DMS79 (cell line): ENCODE measurements around the gene ADAMTS4.
A peak's percentile ranks its signal among the peaks of the same experiment; 100 is the strongest.
"Not testable (repeated sequence)": the region's sequence is repeated elsewhere in the genome, so short reads cannot be mapped to it uniquely, and the experiment has no call there.

Source experiments
- DNase-seq: peaks from one replicate; lab custom pipeline; 2025; lab: John Stamatoyannopoulos, UW

The ADAMTS4 gene

DNA sequence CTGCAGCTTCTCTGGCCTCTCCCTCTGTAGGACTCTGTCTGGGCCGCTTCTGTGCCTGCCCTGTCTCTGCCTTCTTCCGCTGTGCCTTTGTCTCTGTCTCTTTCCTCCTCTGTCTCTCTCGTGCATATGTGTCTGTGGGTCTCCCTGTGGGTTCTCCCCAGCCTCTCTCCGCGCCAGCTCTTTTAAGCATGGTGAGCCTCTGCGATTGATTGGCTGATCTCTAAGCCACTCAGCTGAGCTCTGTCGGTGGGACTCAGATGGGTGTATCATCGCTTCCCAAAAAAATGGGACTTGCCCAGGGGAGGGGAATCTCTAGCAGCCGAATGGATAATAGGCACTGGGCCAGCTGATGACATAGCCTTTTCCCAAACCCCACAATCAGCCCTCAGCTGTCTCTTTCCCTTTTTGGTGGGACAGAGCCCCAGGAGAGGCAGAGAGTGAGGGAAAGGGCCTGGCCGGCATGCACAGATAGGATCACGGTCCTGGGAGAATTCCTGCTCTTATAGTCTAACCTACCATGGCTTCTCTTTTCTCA is at the start of gene ADAMTS4:
TSS of gene ADAMTS4 (minus strand) at position 158 of the 535 bp plus-strand sequence. CDS start 427 bp downstream, outside the sequence.
- DNase-seq, result no peak

GRCh38 chr1:161244888-161245287 is 46.0 kb upstream of the ADAMTS4 start:
- no peak for DNase-seq

GRCh38 chr1:161242313-161242712 is 43.5 kb upstream of the ADAMTS4 start:
- no peak for DNase-seq

DNA sequence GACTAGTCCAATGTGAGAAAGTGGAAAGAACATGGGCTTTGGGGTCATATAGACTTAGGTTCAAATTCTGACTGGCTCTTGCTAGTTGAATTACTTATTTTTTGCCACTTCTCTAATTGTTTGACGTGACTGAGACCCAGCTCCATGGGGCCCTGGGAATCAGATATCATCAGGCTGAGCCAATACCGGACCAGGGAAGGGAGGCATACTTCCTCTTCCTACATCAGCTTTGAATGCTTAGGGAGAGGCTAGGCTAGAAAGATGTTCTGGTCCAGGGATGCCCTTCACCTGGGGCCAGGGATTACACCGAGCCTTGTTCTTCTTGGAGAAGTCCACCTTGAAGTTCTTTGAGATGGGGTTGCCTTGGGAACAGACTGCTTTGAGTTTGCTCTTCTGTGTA is 42.8 kb upstream of the ADAMTS4 start:
- no peak for DNase-seq

- no peak for DNase-seq
Observed at GRCh38 chr1:161238039-161238473, 39.2 kb upstream of the ADAMTS4 start, which contains the start of gene NR1I3. Gene NR1I3, minus strand, starts transcription at chr1:161238203. Its CDS starts 1,638 bp downstream, at chr1:161236565.

- no peak for DNase-seq
Observed at GRCh38 chr1:161235957-161236775, 37.3 kb upstream of the ADAMTS4 start.

DNA sequence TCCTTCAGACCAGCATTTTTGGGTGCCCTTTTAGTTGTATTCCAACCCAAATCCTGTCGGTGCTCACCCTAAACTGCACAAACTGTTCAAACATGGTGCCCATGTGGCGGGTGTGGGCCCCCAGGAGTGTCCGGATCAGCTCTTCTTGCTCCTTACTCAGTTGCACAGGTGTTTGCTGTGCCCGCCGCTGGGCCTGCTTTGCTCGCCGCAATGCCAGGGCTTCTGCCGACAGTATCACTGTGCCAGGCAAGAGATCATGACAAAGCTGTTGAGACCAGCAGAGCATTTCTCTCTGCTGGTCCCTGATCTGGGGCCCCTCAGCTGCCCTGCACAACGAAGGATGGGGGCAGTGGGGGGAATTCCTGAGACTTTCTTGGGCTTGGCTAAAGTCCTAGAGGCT is 34.2 kb upstream of the ADAMTS4 start:
- DNase-seq, result no peak

- no peak for DNase-seq
Observed at GRCh38 chr1:161230762-161231161, 31.9 kb upstream of the ADAMTS4 start.

GRCh38 chr1:161229896-161230295 is 31.0 kb upstream of the ADAMTS4 start:
- no peak for DNase-seq

GRCh38 chr1:161228032-161228431 is 29.2 kb upstream of the ADAMTS4 start:
- DNase-seq, result no peak

DNA sequence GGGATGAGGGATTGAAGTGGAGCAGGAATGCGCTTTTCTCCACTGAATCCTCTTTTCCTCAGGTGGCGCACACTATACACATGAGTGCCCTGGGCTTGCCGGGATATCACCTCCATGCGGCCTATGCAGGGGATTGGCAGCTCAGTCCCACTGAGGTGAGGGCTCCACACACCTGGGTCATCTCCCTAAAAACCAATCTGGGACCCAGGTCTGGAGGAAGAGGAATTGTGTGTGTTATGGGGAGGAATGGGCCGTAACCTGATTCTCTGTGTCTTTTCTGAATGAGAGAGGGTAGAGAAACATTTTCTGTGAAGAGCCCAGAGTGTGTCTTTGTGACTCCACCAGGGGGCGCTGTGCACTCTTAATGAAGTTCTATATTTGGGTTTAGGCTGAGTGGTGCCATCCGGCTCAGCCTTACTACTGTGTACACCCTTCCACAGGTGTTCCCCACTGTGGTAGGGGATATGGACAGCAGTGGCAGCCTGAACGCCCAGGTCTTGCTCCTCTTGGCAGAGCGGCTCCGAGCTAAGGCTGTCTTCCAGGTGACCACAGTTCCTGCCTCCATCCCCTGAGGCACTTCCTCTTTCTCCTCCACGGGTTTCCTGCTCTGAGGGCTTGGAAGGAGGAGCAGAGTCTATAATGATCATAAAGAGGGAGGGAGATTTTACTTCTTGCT is 28.5 kb upstream of the ADAMTS4 start:
- peak; percentile 37 for DNase-seq

GRCh38 chr1:161226759-161227158 is 27.9 kb upstream of the ADAMTS4 start:
- DNase-seq, result no peak

DNA sequence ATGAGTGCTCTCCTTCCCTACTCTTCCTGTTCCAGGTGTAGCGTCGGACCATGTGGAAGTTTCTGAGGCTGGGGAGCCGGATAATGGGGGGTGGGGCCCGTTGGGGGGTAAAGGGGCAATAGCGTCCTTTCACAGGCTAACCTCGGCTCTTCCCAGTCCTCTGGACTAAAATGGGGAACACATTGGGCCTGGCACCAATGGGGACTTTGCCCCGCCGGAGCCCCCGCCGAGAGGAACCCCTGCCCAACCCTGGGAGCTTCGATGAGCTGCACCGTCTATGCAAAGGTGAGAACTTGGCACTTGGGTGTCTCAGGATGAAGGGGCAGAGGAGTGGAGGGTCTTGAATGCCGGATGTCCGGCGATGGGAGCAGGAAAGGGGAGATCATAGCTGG is 27.5 kb upstream of the ADAMTS4 start:
- DNase-seq, result no peak

DNA sequence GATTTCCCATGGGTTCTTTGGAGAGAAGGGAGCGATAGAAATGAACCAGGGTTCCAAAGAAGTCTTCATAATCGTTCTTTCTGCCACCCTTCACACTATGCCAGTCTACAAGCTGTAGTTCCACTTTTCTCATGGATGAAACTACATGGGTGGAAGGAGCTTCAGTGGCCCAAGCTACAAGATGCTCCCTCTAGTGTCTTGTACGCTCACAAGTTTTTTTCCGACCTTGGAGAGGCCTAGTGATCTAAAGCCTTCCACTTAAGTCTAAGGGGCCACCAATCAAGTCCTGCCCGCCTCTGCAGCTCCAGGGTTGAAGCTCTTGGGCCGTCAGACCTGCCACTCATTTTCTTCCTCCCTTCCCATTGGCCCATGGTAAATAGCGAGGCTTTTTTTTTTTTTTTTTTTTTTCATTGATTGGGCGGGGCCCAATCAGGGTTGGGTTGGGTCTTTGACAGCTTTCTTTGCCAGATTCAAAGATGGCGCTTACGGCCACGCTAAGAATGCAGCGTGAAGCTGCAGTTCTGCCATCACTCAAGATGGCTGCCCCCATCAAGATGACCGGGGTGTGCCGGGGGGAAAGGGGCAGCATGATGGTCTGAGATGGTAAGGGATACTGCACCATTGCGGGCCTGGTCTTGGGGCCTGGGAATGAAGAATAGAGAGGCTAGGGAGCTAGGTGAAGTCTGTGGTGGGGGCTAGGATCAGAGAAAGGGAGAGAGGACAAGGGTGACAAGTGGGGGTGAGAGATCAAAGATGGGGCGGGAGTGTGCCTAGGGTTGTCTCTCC is 26.9 kb upstream of the ADAMTS4 start, which contains the start of gene TOMM40L:
TSS of gene TOMM40L (plus strand) at position 527 of the 786 bp plus-strand sequence. CDS start 430 bp downstream, outside the sequence.
- peak; percentile 97 for DNase-seq

GRCh38 chr1:161225178-161225533 is 26.3 kb upstream of the ADAMTS4 start:
- DNase-seq, result no peak

DNA sequence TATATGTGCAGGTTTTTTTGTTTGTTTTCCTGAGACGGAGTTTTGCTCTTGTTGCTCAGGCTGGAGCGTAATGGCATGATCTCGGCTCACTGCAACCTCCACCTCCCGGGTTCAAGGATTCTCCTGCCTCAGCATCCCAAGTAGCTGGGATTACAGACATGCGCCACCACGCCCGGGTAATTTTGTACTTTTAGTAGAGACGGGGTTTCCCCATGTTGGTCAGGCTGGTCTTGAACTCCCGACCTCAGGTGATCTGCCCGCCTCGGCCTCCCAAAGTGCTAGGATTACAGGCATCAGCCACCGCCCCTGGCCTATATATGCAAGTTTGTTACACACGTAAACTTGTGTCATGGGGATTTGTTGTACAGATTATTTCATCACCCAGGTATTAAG is 25.8 kb upstream of the ADAMTS4 start:
- DNase-seq, result not testable (repeated sequence)

DNA sequence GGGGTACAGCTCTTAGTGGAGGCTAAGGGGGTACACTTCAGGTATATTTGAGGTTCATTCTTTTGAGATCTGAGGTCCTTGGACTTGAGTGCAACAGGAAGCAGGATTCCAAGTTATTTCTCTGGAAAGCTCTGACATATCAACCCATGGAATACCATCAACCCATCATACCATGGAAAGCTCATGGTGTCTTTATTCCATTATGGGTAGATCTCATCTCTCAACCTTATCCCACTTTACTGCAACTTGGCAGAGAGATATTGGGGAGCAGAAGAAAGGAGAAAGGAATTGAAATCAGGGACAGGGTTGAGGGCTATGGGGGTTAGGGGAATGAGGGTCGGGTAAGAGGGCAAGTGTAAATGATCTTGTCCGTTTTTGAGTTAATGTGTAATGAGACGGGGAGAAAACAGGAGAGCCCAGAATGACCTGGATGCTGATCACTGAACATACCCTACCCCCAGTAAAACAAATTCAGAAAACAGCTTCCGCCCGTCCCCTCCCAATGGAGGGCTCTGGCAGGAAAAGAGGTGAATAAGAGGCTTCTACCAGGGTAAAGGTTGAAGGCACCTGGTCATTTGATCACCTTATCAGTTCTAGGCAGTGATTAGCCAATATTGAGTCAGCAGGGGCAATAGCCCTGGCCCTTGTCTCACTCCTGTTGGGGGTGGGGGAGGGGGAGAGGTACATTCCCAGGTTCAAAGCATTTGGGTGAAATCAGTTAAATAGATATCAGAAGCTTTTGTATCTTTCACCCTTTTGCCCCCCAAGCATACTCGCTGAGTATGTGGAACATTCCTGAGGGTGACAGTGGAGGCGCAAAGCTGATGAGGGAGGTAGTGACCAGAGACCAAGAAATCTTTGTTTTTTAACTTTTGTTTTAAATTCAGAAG is 25.2 kb upstream of the ADAMTS4 start:
- DNase-seq, result no peak

- DNase-seq, result no peak
Observed at GRCh38 chr1:161222175-161223019, 23.5 kb upstream of the ADAMTS4 start.

DNA sequence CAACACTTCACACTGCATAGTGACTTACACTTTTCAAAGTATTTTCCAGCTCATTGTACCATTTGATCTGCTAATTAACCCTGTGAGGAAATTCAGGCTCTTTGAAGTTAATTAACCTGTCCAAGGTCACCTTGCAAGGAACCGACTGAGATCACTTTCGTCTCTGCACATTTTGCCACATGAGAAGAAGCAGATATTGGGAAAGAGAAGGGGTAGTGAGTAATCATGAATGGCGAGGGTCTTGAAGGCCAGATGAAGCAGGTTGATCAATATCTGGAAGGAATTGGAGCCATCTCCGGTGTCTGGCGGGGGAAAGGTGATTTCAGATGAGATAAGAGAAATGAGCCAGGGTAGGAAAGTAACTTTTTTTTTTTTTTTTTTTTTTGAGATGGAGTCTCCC is 21.1 kb upstream of the ADAMTS4 start:
- DNase-seq, result no peak
